ENCODE data around the gene PCDHA8.
"Not testable (repeated sequence)": the region's sequence is repeated elsewhere in the genome, so short reads cannot be mapped to it uniquely, and the experiment has no call there.

Gene PCDHA8

GRCh38 chr5:140828362-140828737, 12.6 kb upstream of the PCDHA8 start:
- DNase-seq: no peak

GRCh38 chr5:140829511-140830501, 11.2 kb upstream of the PCDHA8 start:
- not testable (repeated sequence) for DNase-seq

GRCh38 chr5:140833993-140834392, 7.0 kb upstream of the PCDHA8 start, which contains the start of gene PCDHA7:
TSS of gene PCDHA7 (plus strand) at chr5:140834269. CDS start at chr5:140834384, 115 bp downstream.
- DNase-seq: no peak

- DNase-seq: not testable (repeated sequence)
These were observed 6.5 kb upstream of the PCDHA8 start for GRCh38 chr5:140834439-140835008.

GRCh38 chr5:140835622-140836510, 5.1 kb upstream of the PCDHA8 start:
- no peak for DNase-seq

- DNase-seq: no peak
These were observed 2.1 kb downstream of the PCDHA8 start for GRCh38 chr5:140842798-140843733.

- not testable (repeated sequence) for DNase-seq
These were observed 7.4 kb downstream of the PCDHA8 start, which contains the start of gene PCDHA9 for GRCh38 chr5:140848139-140849102. TSS of gene PCDHA9 (plus strand) at chr5:140848382. CDS start at chr5:140848496, 114 bp downstream.

GRCh38 chr5:140849831-140850634, 9.0 kb downstream of the PCDHA8 start:
- not testable (repeated sequence) for DNase-seq

- DNase-seq: no peak
These were observed 15.0 kb downstream of the PCDHA8 start, which contains the start of gene PCDHA10 for GRCh38 chr5:140855772-140856674. TSS of gene PCDHA10 (plus strand) at chr5:140855897. CDS start at chr5:140856049, 152 bp downstream.

- no peak for DNase-seq
These were observed 16.4 kb downstream of the PCDHA8 start for GRCh38 chr5:140857177-140857986.

- DNase-seq: no peak
These were observed 16.9 kb downstream of the PCDHA8 start for GRCh38 chr5:140857987-140858240.

GRCh38 chr5:140862441-140863295, 21.7 kb downstream of the PCDHA8 start:
- DNase-seq: no peak

- DNase-seq: no peak
These were observed 28.0 kb downstream of the PCDHA8 start, which contains the start of gene PCDHA11 for GRCh38 chr5:140868721-140869554. TSS of gene PCDHA11 (plus strand) at chr5:140868957. CDS start at chr5:140869104, 147 bp downstream.

GRCh38 chr5:140869555-140869886, 28.5 kb downstream of the PCDHA8 start:
- DNase-seq: no peak
